HG03432 (cell line): ENCODE data around the gene MGAT3.

Experiments
- ATAC-seq: cut with Tn5 transposase; IDR thresholded peaks from one replicate; pipeline ENCODE4 v1.9.1; 2021; ENCODE audit warnings: mild to moderate bottlenecking, moderate library complexity; ENCODE audit not compliant: unreplicated experiment

The MGAT3 gene

DNA sequence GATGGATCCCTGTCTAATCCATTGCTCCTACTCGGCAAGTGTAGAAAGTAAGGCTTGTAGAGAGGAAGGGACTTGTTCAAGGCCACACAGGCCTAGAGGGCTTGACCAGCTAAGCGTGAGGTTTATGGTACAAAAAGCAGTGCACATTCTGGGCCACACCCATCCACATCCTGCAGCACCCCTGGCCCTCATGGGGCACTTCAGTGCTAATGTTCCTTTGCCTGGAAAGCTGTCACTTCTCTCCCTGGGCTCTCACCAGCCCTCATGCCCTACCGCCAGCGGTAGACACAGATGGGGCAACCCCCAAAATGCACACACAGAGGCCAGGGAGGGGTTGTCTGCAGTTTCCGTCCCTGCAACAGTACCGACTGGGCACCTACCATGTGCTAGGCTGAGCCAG lies 7.1 kb upstream of the MGAT3 start:
- ATAC-seq, result no peak

DNA sequence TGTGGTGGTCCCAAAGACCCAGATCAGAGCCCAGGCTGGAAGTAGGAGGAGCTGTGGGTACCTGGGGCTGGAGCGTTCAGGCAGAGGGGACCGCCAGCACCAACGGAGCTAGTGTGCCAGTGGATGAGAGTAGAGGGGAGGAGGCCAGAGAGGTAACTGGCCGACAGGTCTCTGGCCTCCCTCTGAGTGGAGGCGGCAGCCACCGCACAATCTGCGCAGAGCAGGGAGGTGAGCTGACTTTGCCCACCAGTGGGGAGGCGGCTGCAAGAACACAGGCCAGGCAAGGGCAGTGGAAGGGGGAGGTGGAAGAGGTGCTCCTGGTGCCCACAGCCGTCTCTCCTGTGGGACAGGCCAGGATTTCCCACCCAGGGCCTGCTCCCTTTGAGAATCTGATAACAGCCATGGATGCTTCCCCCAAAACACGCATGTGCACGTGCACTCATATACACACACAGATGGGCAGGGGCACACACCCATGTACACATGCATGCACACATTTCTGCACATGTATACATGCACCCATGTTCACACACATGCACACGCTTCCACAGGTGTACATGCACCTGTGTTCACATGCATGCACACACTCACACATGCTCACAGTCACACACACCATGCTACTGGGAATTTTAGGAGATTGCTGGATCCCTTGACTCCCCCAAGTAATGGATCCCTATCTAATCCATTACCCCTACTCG lies 6.4 kb upstream of the MGAT3 start:
- no peak for ATAC-seq

DNA sequence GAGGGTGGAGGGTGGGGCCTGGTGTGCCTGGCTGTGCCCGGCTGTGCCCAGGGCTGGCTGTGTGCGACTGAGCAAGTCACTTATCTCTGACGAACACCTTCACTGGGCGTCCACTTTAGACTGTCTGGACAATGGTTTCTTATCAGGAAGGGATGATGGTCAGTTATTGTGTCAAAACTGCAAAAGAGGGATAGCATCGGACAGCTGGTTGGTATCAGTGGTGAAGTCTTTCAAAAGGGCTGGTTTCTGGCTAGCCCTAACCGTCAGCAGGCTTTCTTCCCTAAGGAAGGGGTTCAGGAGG lies 4.1 kb upstream of the MGAT3 start:
- ATAC-seq, result no peak

DNA sequence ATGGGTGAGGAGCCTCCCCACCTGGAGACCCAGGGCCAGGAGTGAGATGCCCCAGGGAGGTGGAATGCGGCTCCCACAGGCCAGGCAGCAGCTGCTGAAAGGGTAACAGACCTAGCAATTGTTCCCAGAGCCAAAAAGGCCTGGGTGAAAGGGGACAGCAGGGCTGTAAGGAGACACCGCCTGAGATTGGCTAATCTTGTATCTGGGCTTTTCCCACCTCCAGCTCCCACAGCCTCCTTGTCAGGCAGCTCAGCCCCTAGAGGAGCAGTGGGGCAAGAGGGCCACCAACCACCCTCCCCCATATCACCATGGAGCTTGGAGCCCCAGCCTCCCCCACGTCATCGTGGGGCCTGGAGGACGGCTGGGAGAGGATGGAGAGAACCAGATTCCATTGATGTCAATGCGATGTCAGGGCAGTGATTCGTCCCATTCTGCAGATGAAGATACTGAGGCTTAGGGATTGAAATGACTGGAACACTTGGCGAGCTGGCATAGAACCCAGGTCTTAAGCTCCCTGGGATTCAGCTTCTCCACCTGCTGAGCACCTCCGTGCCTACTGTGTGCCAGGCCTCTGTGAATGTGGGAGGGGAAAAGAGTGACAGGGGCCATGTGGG lies 2.9 kb upstream of the MGAT3 start:
- no peak for ATAC-seq

DNA sequence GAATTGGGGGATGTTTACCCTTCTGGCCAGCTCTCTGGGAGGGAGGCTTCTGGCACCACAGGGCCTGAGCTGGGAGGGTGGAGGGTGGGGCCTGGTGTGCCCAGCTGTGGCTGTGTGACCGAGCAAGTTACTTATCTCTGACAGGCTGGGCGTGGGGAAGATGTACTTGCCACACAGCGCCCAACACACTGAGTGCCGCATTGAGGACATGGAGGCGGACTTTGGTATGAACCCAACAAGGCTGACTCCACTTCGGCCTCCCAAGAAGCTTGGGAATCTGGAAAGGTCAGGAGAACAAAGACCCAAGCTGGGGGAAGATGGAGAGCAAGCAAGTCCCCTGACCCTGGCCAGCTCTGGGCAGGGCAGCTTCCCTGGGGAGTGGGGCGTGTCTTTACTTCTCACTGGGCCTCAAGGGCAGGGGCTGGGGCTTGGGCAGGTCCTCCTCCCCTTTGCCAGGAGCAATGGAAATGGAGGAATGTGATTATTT lies 2.4 kb upstream of the MGAT3 start:
- ATAC-seq, result no peak

DNA sequence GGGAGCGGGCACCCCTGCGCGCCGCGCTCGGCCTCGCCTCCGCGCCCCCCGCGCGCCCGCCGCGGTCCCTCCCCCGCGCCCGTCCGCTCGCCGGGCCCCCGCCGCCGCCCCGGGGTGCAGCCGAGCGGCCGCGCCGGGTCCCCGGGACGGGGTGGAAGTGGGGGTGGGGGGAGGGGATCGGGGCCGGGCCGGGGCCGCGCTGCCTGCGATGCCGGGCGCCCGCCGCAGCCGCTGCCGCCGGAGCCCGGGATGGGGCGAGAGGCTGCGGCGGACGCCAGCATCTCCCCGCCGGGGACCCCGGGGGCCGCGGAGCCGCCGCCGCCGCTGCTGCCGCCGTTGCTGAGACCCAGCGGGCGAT lies 365 bp downstream of the MGAT3 start:
- ATAC-seq, result no peak

DNA sequence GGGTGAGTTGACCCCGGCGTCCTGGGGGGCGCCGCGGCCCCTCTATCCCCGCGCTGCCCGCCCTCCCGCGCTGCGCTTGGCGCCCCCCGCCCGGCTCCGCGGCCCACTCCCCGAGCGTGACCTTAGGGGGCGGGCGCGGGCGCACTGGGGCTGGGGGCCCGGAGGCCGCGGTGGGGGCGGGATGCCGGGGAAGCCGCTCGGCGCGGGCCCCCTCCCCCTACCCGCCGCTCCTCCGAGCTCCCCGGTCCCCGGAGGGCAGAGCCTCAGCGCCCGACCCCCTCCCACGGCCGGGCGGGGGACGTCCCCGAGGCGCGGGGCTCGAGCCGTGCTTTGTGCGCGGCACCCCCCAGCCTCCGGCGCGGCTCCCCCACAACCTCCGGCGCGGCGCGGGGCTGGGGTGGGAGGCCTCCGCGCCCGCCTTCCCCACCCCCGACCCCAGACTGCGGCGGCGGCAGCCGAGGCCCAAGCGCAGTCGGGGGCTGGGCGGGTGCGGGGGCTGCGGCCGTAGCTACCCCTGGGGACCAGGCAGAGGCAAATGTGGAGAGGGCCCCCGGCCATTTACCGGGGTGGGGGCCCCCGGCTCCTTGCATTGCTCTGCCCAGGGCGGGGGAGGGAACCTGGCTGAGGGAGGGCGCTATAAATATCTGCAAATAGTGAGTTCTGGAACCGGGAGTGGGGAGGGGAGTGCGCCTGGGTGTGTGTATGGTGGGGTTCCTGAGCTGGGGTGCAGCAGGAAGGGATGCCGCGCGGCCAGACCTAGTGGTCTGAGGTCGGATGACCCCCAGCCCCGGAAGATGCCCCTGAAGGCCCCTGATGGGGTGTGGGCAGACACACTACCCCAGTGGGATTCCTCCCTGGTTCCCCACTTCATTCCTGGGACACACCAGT lies 988 bp downstream of the MGAT3 start:
- ATAC-seq, result no peak

DNA sequence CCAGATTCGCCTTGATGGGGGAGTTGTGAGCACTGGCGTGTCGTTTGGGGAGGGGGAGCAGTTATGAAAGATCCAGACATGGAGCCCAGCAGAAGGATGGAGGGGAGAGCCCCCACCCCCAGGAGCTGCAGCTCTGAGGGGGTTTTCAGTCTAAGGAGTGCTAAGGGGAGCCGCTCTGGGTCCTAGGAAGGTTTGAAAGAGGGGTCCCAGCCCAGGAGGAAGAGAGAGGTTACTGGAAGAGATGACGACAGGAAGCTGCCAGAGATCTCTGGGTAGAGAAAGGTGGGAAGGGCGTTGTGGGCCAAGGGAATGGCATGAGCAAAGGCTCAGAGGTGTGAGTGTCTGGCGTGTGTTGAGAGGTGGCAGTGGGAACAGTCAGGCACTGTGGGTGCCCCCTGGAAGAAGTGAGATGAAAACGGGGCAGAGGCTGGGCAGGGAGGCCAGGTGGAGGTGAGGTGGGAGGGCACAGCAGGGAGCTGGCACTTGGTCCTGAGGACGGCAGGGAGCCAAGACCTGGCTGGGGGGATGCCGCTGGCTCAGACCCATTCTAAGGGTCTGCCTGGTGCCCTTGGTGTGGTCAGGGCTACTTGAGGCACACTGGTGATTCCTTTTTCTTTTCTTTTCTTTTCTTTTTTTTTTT lies 1.8 kb downstream of the MGAT3 start:
- no peak for ATAC-seq

DNA sequence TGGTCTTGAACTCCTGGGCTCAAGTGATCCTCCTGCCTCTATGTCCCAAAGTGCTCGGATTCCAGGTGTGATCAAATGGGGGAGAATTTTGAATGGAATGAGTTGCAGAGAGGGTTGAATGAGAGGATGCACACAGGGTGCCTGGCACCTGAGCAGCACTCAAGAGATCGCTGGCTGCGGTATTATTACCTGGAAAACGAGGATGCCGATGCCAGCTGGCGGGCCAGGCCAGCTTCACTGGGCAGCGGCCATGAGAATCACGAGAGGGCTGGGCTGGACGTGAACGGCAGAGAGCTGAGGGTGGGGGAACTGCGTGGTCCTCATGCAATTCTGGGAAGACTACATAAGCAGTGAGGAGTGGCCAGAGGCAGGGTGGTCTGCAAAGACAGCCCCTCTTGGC lies 2.9 kb downstream of the MGAT3 start:
- no peak for ATAC-seq

DNA sequence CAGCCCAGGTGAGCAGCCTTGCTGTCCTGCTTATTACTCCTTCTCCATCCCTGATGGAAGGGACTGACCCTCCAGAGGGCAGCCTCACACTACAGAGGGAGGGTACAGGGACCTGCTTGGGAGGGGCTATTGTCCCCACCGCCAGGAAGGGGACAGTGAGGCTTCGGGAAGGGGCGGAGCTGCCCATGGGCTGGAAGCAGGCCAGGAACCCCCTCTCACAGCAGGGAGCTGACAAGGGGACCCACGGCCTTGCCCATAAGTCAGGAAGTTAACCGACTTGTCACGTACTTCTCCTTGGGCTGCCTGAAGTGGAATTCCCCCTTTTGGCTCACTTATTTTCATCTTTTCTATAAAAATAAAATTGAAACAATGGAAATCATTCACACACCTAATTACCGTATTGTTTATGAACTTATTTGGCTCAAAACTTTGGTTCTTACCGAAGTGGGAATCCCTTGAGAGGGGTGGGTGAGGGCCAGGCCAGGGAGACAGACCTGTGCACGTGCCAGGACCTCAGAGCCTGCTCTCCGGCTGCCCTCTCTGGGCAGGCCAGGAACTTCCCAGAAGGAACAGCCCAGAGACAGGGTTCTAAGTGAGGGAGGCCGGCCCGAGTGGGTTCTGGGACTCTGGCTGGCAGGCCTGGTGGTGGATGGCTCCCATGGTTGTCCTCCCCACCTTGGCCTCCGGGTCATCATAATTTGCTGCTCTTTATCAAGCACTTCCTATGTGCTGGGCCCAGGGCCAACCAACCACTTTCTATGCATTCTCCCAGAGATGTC lies 5.8 kb downstream of the MGAT3 start:
- no peak for ATAC-seq

DNA sequence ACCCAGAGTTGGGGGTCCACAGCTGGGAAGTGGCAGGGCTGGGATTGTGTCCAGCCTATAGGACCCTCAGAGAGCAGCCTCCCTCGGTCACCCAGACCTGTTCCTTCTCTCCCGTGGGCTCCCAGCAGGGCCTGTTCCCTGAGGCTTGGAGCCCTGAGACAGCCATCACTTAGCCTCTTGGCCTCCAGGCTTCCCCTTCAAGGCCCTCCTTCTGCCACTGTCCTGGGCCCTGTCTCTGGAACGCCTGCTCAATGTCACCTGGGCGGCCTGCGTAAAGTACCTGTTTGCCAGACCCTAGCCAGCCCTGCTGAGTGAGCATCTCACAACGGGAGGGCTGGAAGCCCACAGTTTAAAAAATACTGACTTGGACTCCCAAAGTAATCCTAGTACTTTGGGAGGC lies 6.5 kb downstream of the MGAT3 start:
- no peak for ATAC-seq

DNA sequence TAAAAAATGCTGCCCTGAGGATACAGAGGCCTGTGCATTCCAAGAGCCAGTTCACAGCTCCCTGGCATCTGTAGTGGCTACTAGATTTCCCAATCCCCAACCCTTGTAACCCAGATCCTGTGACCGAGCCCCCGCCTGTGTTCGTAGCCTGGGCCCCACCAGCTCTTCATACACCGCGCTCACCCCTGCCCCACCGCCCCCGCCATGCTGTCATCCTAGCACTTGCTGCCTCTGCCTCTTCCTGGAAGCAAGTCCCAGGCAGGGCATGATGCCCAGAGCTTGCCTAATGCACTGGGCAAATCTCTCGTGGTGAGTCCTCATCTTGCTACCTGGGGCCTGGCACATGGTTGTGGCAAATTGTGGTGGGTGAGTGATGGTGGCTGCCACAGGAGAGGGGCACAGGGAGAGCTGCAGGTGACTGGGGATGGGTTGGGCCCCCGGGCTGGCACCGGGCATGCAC lies 7.1 kb downstream of the MGAT3 start:
- no peak for ATAC-seq

DNA sequence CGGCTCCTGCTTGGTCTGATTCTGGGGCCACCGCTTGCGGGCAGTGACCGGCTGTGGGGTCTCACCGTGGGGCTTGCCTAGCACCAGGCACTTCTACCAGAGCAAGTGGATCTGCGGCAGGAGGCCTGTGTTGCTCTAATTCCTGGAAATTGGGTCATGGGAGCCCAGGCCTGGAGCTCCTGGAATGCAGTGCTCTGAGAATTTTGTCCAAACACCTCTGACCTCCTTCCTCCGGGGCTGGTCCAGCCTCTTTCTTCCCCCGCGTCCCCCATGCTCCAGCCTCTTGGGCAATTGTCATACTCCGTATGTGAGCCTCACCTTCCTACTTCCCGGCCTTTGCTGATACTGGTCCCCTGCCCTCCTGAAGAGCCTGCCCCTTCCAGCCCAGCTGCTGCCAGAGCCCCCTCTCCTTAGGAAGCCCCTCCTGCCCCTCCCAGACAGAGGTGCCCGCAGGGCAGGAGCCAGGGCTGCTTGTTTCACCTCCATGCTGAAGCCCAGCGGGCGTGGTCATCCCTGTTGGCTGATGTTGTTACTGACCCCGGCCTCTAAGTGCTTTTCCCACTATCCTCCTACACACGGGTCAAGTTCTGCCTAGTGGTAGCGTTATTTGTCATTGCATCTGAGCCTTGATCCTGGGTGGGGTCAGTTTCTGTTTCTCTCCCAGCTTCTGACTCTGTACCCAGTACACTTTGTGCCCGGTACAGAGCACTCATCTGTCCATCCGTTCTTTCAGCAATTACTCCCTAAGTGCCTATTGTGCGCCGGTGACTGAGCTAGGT lies 9.6 kb downstream of the MGAT3 start:
- no peak for ATAC-seq

DNA sequence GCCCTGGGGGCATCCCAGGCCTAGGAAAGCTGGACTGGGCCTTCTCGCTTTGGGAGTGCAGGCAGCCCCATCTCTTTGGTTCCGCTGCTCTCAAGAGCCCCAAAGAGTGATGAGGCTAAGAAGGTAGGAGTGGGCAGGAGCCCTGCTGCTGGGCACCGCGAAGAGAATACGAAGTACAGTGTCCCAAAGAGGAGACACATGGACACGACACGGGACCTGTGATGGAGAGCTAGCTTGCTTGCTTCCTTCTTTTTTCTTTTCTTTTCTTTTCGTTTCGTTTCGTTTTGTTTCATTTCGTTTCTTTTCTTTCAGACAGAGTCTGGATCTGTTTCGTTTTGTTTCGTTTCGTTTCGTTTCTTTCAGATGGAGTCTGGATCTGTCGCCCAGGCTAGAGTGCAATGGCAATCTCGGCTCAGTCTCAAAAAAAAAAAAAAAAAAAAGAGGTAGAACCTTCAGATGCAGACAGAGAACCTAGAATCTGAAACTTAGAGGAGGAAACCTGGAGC lies 10.6 kb downstream of the MGAT3 start:
- ATAC-seq, result no peak

DNA sequence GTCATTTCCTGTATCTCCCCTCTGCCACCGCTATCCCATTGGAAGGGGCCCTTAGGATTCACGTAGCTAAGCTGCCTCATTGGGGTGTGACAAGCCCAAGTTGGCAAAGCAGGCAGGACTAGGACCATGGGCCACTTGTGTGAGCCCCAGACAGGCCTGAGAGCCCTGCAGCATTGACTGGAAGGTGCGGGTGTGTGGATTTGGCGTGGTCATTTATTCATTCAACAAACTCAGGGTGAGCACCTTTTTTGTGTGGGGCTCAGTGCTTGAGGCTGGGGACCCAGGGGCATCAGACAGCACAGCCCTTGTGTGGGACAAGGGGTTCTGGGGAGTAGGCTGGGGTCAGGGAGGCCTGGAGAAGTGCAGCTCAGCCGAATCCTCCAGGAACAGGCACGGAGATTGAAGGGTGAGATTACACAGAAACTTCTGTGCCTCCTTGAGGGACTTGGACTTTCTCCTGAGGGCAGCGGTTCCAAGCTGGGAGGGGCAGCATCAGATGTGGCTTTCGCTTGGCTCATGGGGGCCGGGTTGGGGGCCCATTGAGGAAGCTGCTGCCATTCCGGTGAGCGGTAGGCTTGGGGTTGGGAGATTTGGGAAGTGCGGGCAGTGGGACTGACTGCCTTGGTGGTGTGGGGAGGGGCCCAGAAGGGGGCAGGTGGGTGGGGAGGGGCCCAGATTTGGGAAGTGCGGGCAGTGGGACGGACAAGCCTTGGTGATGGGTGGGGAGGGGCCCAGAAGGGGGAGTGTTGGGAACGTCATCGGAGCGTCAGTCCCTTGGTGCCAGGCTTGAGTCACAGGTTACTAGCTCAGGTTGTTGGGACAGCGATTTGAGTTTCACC lies 11.9 kb downstream of the MGAT3 start:
- ATAC-seq, result no peak

DNA sequence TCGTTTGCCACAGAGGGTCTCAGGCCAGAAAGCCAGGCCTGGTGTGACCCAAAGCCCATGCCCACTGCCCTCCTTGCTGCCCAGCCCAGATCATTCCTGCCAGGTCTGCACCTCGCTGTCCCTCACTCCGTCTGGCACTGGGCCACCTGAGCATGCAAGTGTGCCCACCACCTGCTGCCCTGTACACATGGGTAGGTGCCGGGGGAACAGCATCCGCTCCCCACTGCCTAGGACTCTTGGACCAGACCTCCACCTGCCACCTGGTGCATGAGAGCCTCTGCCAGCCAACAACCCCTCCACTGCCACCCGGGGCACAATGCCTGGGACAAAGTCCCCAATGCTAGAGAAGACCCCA lies 12.5 kb downstream of the MGAT3 start:
- no peak for ATAC-seq

DNA sequence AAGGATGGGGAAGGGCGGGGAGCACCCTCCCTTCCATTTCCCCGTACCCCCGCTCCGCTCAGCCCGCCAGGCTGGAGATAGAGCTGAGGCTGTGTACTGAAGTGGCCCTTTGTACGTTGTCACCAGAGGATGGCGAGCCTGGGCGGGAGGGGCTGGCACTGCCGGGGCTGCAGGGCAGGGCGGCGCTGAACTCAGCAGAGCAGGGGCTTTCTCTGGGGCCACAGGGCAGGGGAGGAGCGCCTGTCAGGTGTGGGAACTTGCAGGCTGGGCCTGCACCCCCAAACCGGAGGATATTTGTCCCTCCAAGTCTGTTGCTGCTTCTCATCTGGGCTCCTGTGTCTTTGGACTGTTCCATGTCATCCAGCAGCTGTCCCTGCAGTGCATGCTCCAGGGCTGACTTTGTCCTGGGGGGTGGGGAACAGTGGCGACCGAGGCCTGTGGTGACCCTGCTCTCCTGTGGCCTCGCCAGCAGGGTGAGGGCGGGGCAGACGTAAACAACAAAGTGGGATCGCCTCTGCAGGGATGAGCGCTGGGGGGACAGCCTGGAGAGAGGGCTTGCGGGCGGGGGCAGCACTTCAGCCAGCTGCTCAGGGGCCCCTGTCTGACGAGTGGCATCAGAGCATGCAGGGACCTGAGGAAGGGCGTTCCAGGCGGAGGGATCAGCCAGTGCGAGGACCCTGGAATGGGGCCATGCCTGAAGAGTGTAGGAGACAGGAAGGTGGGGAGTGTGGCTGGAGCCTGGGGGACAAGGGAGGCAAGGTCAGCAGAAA lies 13.1 kb downstream of the MGAT3 start:
- ATAC-seq, result no peak
